ENCODE results near the gene SGMS1.
"Not testable (repeated sequence)": the region's sequence is repeated elsewhere in the genome, so short reads cannot be mapped to it uniquely, and the experiment has no call there.

Gene SGMS1

GRCh38 chr10:50361946-50362345 is 261.8 kb downstream of the SGMS1 start:
- no peak for TF ChIP-seq OSR1 (CRISPR knock-in tag; IDR thresholded peaks at IDR 0.05)
- no peak for ATAC-seq

- no peak for ATAC-seq
- TF ChIP-seq ZNF565 (CRISPR knock-in tag; conservative IDR thresholded peaks at IDR 0.05; ENCODE audit: low read depth) (no peak), SNAI2 (CRISPR knock-in tag; IDR thresholded peaks at IDR 0.05) (no peak), ISL1 (CRISPR knock-in tag; IDR thresholded peaks at IDR 0.05) (no peak), GLIS3 (CRISPR knock-in tag; IDR thresholded peaks at IDR 0.05) (no peak), PPARA (CRISPR knock-in tag; IDR thresholded peaks at IDR 0.05; ENCODE audit: borderline replicate concordance) (no peak), ZNF8 (CRISPR knock-in tag; IDR thresholded peaks at IDR 0.05) (no peak), ZNF70 (CRISPR knock-in tag; IDR thresholded peaks at IDR 0.05) (no peak)
Measured at GRCh38 chr10:50360077-50360850, 263.5 kb downstream of the SGMS1 start.

DNA sequence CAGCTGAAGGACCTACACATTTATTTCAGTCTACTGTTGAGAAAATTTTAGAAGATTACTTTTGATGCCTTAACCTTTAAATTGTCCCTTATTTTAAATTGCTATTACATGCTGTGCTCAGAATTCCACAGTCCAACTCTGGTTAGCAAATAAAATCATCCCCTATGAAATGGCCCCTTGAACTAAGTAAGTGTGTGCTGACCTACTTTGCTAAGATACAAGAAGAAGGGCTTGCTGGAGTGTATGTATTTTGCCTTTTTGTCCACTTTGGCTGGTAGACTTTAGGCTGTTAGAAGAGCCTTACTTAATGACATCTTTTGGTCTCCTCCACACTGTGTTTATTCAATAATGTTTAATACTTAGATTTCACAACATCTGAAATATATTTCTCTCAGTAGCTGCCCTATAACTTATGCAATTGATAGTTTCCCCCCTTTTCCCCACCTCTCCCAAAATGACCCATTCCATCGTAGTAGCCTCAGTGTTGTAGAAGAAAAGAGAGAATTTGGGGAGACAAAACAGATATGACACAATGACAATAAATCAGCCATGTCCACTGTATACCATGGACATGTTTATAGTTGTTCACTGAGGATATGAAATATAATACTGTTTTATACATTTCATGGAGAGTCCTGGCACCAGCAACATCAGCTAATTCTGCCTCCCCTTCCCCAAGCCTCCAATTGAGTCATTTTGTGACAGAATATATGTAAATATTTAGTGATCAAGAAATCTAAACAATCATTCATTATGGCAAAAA is 264.6 kb downstream of the SGMS1 start:
- ATAC-seq = no peak
- TF ChIP-seq OSR1 (CRISPR knock-in tag; IDR thresholded peaks at IDR 0.05) = no peak
- no peak for TF ChIP-seq ZNF565 (CRISPR knock-in tag; conservative IDR thresholded peaks at IDR 0.05; ENCODE audit: low read depth)
- TF ChIP-seq TOX (CRISPR knock-in tag; IDR thresholded peaks at IDR 0.05; ENCODE audit: borderline replicate concordance) = no peak

DNA sequence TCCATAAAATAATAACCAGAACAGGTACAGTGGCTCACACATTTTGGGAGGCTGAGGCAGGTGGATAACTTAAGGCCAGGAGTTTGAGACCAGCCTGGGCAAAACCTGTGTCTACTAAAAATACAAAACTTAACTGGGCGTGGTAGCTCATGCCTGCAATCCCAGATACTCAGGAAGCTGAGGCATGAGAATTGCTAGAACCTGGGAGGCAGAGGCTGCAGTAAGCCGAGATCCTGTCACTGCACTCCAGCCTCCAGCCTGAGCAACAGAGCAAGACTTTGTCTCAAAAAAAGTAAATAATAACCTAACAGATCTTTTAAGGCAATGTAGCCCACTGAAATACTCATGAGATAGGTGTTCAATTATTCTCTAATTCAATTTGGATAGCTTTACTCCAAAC is 265.3 kb downstream of the SGMS1 start:
- TF ChIP-seq ZFP3 (CRISPR knock-in tag; IDR thresholded peaks at IDR 0.05) (no peak), RARB (CRISPR knock-in tag; IDR thresholded peaks at IDR 0.05) (no peak), OSR1 (CRISPR knock-in tag; IDR thresholded peaks at IDR 0.05) (no peak), CSDC2 (CRISPR knock-in tag; IDR thresholded peaks at IDR 0.05) (no peak), ARNTL (CRISPR knock-in tag; IDR thresholded peaks at IDR 0.05; ENCODE audit: borderline replicate concordance, low read depth) (no peak), ZC3H10 (CRISPR knock-in tag; IDR thresholded peaks at IDR 0.05) (no peak), POU6F1 (CRISPR knock-in tag; IDR thresholded peaks at IDR 0.05; ENCODE audit: borderline replicate concordance, low read depth) (no peak)
- no peak for ATAC-seq

- ATAC-seq = not testable (repeated sequence)
Measured at GRCh38 chr10:50356481-50356832, 267.3 kb downstream of the SGMS1 start.

DNA sequence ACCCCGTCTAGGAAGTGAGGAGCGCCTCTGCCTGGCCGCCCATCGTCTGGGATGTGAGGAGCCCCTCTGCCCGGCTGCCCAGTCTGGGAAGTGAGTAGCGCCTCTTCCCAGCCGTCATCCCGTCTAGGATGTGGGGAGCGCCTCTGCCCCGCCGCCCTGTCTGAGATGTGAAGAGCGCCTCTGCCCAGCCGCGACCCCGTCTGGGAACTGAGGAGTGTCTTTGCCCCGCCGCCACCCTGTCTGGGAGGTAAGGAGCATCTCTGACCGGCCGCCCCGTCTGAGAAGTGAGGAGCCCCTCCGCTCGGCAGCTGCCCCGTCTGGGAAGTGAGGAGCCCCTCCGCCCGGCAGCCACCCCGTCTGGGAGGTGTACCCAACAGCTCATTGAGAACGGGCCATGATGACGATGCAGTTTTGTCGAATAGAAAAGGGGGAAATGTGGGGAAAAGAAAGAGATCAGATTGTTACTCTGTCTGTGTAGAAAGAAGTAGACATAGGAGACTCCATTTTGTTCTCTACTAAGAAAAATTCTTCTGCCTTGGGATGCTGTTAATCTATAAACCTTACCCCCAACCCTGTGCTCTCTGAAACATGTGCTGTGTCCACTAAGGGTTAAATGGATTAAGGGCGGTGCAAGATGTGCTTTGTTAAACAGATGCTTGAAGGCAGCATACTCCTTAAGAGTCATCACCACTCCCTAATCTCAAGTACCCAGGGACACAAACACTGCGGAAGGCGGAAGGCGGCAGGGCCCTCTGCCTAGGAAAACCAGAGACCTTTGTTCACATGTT is 267.9 kb downstream of the SGMS1 start:
- ATAC-seq = not testable (repeated sequence)

- no peak for ATAC-seq
- TF ChIP-seq RARB (CRISPR knock-in tag; IDR thresholded peaks at IDR 0.05) (no peak), OSR1 (CRISPR knock-in tag; IDR thresholded peaks at IDR 0.05) (no peak), POU6F1 (CRISPR knock-in tag; IDR thresholded peaks at IDR 0.05; ENCODE audit: borderline replicate concordance, low read depth) (no peak), TCF4 (CRISPR knock-in tag; IDR thresholded peaks at IDR 0.05; ENCODE audit: borderline replicate concordance) (no peak), ZNF565 (CRISPR knock-in tag; conservative IDR thresholded peaks at IDR 0.05; ENCODE audit: low read depth) (no peak), ZC3H10 (CRISPR knock-in tag; IDR thresholded peaks at IDR 0.05) (no peak), PPARA (CRISPR knock-in tag; IDR thresholded peaks at IDR 0.05; ENCODE audit: borderline replicate concordance) (no peak), ESRRG (CRISPR knock-in tag; IDR thresholded peaks at IDR 0.05) (no peak), ZNF70 (CRISPR knock-in tag; IDR thresholded peaks at IDR 0.05) (no peak), TSHZ2 (CRISPR knock-in tag; IDR thresholded peaks at IDR 0.05) (no peak), TOX (CRISPR knock-in tag; IDR thresholded peaks at IDR 0.05; ENCODE audit: borderline replicate concordance) (no peak), GLIS3 (CRISPR knock-in tag; IDR thresholded peaks at IDR 0.05) (no peak), CREB5 (CRISPR knock-in tag; IDR thresholded peaks at IDR 0.05; ENCODE audit: low read depth) (no peak), SNAI2 (CRISPR knock-in tag; IDR thresholded peaks at IDR 0.05) (no peak), CSDC2 (CRISPR knock-in tag; IDR thresholded peaks at IDR 0.05) (no peak), ISL1 (CRISPR knock-in tag; IDR thresholded peaks at IDR 0.05) (no peak), BACH2 (CRISPR knock-in tag; IDR thresholded peaks at IDR 0.05; ENCODE audit: borderline replicate concordance) (no peak)
Measured at GRCh38 chr10:50351483-50352146, 272.1 kb downstream of the SGMS1 start.

Data from SK-N-SH treated with all-trans-retinoic acid at 6 μM for 48 hours (cell line).